ENCODE data around the gene YIPF7.

The YIPF7 gene

GRCh38 chr4:44651425-44651824 lies at the start of gene YIPF7:
TSS of gene YIPF7 (minus strand) at chr4:44651625. CDS start at chr4:44650100, 1,525 bp downstream.
- Histone ChIP-seq H3K27me3 (ENCODE audit: control insufficient read depth, insufficient read depth, low read length) (no peaks in the 10 kb centered on the region), H3K4me1 (ENCODE audit: control insufficient read depth, low read depth, low read length) (no peaks in the 10 kb centered on the region), H3K9me3 (ENCODE audit: control insufficient read depth, low read depth, low read length) (no peaks in the 10 kb centered on the region), H3K27ac (ENCODE audit: low read length) (no peak within 1 kb of the TSS), H3K4me3 (ENCODE audit: low read length) (no peak within 1 kb of the TSS), H3K36me3 (ENCODE audit: control insufficient read depth, low read depth, low read length) (no peaks in the 10 kb centered on the region), H3K9ac (ENCODE audit: low read length) (no peak within 1 kb of the TSS)

- H3K36me3 ChIP-seq (ENCODE audit: control insufficient read depth, low read depth, low read length): peaks cover 45% of the 10 kb centered on the region
Observed at GRCh38 chr4:44701037-44701436, 49.6 kb upstream of the YIPF7 start.

GRCh38 chr4:44700427-44700826 lies 49.0 kb upstream of the YIPF7 start:
- no peak overlapping the region for H3K4me3 ChIP-seq (ENCODE audit: low read length)
- H3K36me3 ChIP-seq (ENCODE audit: control insufficient read depth, low read depth, low read length): peaks cover 50% of the 10 kb centered on the region
- H3K27me3 ChIP-seq (ENCODE audit: control insufficient read depth, insufficient read depth, low read length): no peaks in the 10 kb centered on the region
- no peak overlapping the region for H3K9ac ChIP-seq (ENCODE audit: low read length)
- no peaks in the 10 kb centered on the region for H3K4me1 ChIP-seq (ENCODE audit: control insufficient read depth, low read depth, low read length)
- no peaks in the 10 kb centered on the region for H3K9me3 ChIP-seq (ENCODE audit: control insufficient read depth, low read depth, low read length)
- no peak overlapping the region for H3K27ac ChIP-seq (ENCODE audit: low read length)

More at GRCh38 chr4:44701037-44701436, 49.6 kb upstream of the YIPF7 start:
- H3K9ac ChIP-seq (ENCODE audit: low read length): no peak overlapping the region
- H3K27me3 ChIP-seq (ENCODE audit: control insufficient read depth, insufficient read depth, low read length): no peaks in the 10 kb centered on the region
- no peak overlapping the region for H3K27ac ChIP-seq (ENCODE audit: low read length)
- H3K4me3 ChIP-seq (ENCODE audit: low read length): no peak overlapping the region
- no peaks in the 10 kb centered on the region for H3K4me1 ChIP-seq (ENCODE audit: control insufficient read depth, low read depth, low read length)
- H3K9me3 ChIP-seq (ENCODE audit: control insufficient read depth, low read depth, low read length): no peaks in the 10 kb centered on the region

- H3K9me3 ChIP-seq (ENCODE audit: control insufficient read depth, low read depth, low read length): no peaks in the 10 kb centered on the region
- peaks cover 3% of the 10 kb centered on the region for H3K4me1 ChIP-seq (ENCODE audit: control insufficient read depth, low read depth, low read length)
- no peak overlapping the region for H3K9ac ChIP-seq (ENCODE audit: low read length)
- no peaks in the 10 kb centered on the region for H3K27me3 ChIP-seq (ENCODE audit: control insufficient read depth, insufficient read depth, low read length)
- no peak overlapping the region for H3K4me3 ChIP-seq (ENCODE audit: low read length)
- peaks cover 76% of the 10 kb centered on the region for H3K36me3 ChIP-seq (ENCODE audit: control insufficient read depth, low read depth, low read length)
- no peak overlapping the region for H3K27ac ChIP-seq (ENCODE audit: low read length)
Observed at GRCh38 chr4:44684648-44685047, 33.2 kb upstream of the YIPF7 start.

- no peaks in the 10 kb centered on the region for H3K27me3 ChIP-seq (ENCODE audit: control insufficient read depth, insufficient read depth, low read length)
- peak overlapping the region; percentile 88 for H3K9ac ChIP-seq (ENCODE audit: low read length)
- peak overlapping the region; percentile 72 for H3K27ac ChIP-seq (ENCODE audit: low read length)
- peaks cover 9% of the 10 kb centered on the region for H3K4me1 ChIP-seq (ENCODE audit: control insufficient read depth, low read depth, low read length)
- no peaks in the 10 kb centered on the region for H3K9me3 ChIP-seq (ENCODE audit: control insufficient read depth, low read depth, low read length)
- H3K36me3 ChIP-seq (ENCODE audit: control insufficient read depth, low read depth, low read length): peaks cover 27% of the 10 kb centered on the region
- H3K4me3 ChIP-seq (ENCODE audit: low read length): peak overlapping the region; percentile 81
Observed at GRCh38 chr4:44679060-44679459, 27.6 kb upstream of the YIPF7 start.

- peak within 1 kb of the TSS; percentile 88 for H3K9ac ChIP-seq (ENCODE audit: low read length)
- peaks cover 23% of the 10 kb centered on the region for H3K36me3 ChIP-seq (ENCODE audit: control insufficient read depth, low read depth, low read length)
- no peaks in the 10 kb centered on the region for H3K27me3 ChIP-seq (ENCODE audit: control insufficient read depth, insufficient read depth, low read length)
- H3K4me3 ChIP-seq (ENCODE audit: low read length): peak within 1 kb of the TSS; percentile 81
- H3K4me1 ChIP-seq (ENCODE audit: control insufficient read depth, low read depth, low read length): peaks cover 9% of the 10 kb centered on the region
- no peaks in the 10 kb centered on the region for H3K9me3 ChIP-seq (ENCODE audit: control insufficient read depth, low read depth, low read length)
- H3K27ac ChIP-seq (ENCODE audit: low read length): peak within 1 kb of the TSS; percentile 72
Observed at GRCh38 chr4:44678094-44679041, 26.9 kb upstream of the YIPF7 start, which contains the start of gene GUF1. TSS of gene GUF1 (plus strand) at chr4:44678420. CDS start at chr4:44678623, 203 bp downstream.

GRCh38 chr4:44675366-44675765 lies 23.9 kb upstream of the YIPF7 start:
- H3K27me3 ChIP-seq (ENCODE audit: control insufficient read depth, insufficient read depth, low read length): no peaks in the 10 kb centered on the region
- no peak overlapping the region for H3K9ac ChIP-seq (ENCODE audit: low read length)
- no peak overlapping the region for H3K27ac ChIP-seq (ENCODE audit: low read length)
- no peaks in the 10 kb centered on the region for H3K9me3 ChIP-seq (ENCODE audit: control insufficient read depth, low read depth, low read length)
- peaks cover 9% of the 10 kb centered on the region for H3K4me1 ChIP-seq (ENCODE audit: control insufficient read depth, low read depth, low read length)
- H3K36me3 ChIP-seq (ENCODE audit: control insufficient read depth, low read depth, low read length): no peaks in the 10 kb centered on the region
- H3K4me3 ChIP-seq (ENCODE audit: low read length): no peak overlapping the region

- Histone ChIP-seq H3K4me1 (ENCODE audit: control insufficient read depth, low read depth, low read length) (peaks cover 4% of the 10 kb centered on the region), H3K36me3 (ENCODE audit: control insufficient read depth, low read depth, low read length) (no peaks in the 10 kb centered on the region), H3K27ac (ENCODE audit: low read length) (no peak overlapping the region), H3K9me3 (ENCODE audit: control insufficient read depth, low read depth, low read length) (no peaks in the 10 kb centered on the region), H3K4me3 (ENCODE audit: low read length) (no peak overlapping the region), H3K27me3 (ENCODE audit: control insufficient read depth, insufficient read depth, low read length) (no peaks in the 10 kb centered on the region), H3K9ac (ENCODE audit: low read length) (no peak overlapping the region)
Observed at GRCh38 chr4:44674471-44674870, 23.0 kb upstream of the YIPF7 start.

- no peaks in the 10 kb centered on the region for H3K36me3 ChIP-seq (ENCODE audit: control insufficient read depth, low read depth, low read length)
- H3K4me3 ChIP-seq (ENCODE audit: low read length): no peak overlapping the region
- H3K4me1 ChIP-seq (ENCODE audit: control insufficient read depth, low read depth, low read length): no peaks in the 10 kb centered on the region
- H3K9me3 ChIP-seq (ENCODE audit: control insufficient read depth, low read depth, low read length): no peaks in the 10 kb centered on the region
- H3K9ac ChIP-seq (ENCODE audit: low read length): no peak overlapping the region
- H3K27ac ChIP-seq (ENCODE audit: low read length): no peak overlapping the region
- H3K27me3 ChIP-seq (ENCODE audit: control insufficient read depth, insufficient read depth, low read length): no peaks in the 10 kb centered on the region
Observed at GRCh38 chr4:44671636-44672035, 20.2 kb upstream of the YIPF7 start.

- H3K9ac ChIP-seq (ENCODE audit: low read length): no peak overlapping the region
- H3K27me3 ChIP-seq (ENCODE audit: control insufficient read depth, insufficient read depth, low read length): no peaks in the 10 kb centered on the region
Observed at GRCh38 chr4:44670506-44671199, 19.2 kb upstream of the YIPF7 start.

GRCh38 chr4:44668526-44668925 lies 17.1 kb upstream of the YIPF7 start:
- Histone ChIP-seq H3K9me3 (ENCODE audit: control insufficient read depth, low read depth, low read length) (no peaks in the 10 kb centered on the region), H3K27me3 (ENCODE audit: control insufficient read depth, insufficient read depth, low read length) (no peaks in the 10 kb centered on the region), H3K9ac (ENCODE audit: low read length) (no peak overlapping the region), H3K4me3 (ENCODE audit: low read length) (no peak overlapping the region), H3K27ac (ENCODE audit: low read length) (no peak overlapping the region), H3K4me1 (ENCODE audit: control insufficient read depth, low read depth, low read length) (no peaks in the 10 kb centered on the region), H3K36me3 (ENCODE audit: control insufficient read depth, low read depth, low read length) (no peaks in the 10 kb centered on the region)

More at GRCh38 chr4:44670506-44671199, 19.2 kb upstream of the YIPF7 start:
- Histone ChIP-seq H3K4me1 (ENCODE audit: control insufficient read depth, low read depth, low read length) (no peaks in the 10 kb centered on the region), H3K36me3 (ENCODE audit: control insufficient read depth, low read depth, low read length) (no peaks in the 10 kb centered on the region), H3K27ac (ENCODE audit: low read length) (no peak overlapping the region), H3K4me3 (ENCODE audit: low read length) (no peak overlapping the region), H3K9me3 (ENCODE audit: control insufficient read depth, low read depth, low read length) (no peaks in the 10 kb centered on the region)
